GM19043 (cell line): ENCODE measurements around the gene MERTK.

Experiments used
- ATAC-seq: cut with Tn5 transposase; IDR thresholded peaks from one replicate; pipeline ENCODE4 v1.9.1; 2021; ENCODE audit warnings: low read depth; ENCODE audit not compliant: unreplicated experiment

MERTK gene

DNA sequence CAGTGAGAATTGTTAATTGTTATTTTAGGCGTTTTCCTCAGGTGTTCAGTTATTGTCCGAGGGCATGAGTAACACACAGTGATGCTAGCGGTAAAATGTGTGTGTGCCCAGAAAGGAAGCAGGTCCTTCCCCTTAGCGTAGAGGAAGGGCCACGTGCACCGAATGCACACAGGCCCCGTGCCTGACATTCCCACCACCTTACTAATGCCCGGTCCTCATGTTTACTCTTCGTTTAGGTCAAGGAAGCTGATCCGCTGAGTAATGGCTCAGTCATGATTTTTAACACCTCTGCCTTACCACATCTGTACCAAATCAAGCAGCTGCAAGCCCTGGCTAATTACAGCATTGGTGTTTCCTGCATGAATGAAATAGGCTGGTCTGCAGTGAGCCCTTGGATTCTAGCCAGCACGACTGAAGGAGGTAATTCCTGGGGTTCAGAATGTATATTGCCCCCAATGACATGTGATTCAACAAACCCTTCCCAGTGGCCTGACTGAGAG is 76.7 kb downstream of the MERTK start:
- no peak for ATAC-seq

DNA sequence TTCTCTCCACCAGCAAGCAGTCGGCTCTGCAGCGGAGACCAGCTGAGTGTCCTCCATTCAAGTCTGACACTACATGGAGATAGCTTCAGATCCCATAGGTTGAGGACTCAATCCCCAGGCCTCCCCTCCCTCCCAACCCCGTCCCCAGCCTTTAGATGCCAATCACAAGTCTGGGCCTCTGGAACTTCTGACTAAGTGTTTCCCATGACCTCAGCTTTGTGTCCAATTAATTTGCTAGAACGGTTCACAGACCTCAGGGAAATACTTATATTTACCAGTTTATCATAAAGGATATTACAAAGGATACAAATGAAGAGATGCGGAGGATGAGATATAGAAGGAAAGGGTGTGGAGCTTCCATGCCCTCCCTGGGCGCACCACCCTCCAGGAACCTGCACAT is 77.4 kb downstream of the MERTK start:
- no peak for ATAC-seq

DNA sequence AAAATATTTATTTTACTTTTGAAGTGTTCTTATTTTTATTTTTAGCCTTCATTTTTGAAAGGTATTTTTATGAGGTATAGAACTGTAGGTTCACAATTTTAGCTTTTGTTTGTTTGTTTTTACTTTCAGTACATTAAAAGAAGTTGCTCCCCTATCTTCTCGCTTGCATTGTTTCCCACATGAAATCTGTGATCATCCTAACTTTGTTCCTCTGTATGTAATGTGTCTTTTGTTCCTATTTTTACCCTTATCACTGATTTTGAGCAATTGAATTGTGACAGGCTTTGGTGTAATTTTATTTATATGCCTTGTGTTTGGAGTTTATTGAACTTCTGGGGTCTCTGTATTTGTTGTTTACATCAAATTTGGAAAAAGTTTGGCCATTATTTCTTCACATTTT is 78.8 kb downstream of the MERTK start:
- ATAC-seq, result no peak

DNA sequence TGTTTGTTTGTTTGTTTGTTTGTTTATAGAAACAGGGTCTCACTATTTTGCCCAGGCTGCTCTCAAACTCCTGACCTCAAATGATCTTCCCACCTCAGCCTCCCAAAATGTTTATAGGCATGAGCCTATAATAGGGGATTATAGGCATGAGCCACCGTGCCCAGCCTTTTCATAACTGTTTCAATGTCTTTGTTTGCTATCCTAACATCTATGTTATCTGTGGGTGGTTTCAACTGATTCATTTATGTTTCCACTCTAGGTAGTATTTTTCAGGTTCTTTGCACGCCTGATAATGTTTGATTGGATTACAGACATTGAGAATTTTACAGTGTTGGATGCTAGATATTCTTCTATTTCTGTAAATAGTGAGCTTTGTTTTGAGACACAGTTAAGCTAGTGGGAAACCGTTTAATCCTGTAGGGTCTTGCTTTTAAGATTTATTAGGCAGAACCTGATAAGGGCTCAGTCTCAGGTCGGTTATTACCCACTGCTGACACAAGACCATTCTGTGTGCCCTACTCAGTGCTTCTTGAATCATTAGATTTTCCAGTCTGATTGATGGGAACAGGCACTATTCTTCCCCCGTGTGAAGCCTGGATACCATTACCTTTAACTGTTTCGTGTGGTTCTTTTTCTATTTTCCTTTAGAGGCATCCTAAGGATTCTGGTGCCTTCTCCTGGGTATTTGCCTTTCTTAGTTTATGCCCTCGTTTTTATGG is 80.2 kb downstream of the MERTK start:
- no peak for ATAC-seq

DNA sequence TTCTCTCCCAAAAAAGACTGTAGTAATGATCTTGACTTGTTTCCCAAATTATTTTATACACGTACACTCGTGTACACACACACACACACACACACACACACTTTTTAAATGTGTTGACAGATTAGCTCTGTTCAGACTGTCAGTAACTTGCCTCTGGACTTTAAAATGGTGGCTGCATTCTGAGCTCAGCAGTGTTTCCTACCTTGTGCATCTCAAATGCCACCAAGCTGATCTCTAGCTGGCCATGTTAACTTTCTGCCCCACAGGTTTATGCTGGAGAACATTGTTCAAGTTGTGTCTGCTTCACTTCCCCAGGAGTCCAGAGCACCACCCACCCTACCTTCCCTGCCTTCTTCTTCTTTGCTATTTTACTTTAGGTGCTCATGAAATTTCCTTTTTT is 83.3 kb downstream of the MERTK start:
- ATAC-seq, result no peak

DNA sequence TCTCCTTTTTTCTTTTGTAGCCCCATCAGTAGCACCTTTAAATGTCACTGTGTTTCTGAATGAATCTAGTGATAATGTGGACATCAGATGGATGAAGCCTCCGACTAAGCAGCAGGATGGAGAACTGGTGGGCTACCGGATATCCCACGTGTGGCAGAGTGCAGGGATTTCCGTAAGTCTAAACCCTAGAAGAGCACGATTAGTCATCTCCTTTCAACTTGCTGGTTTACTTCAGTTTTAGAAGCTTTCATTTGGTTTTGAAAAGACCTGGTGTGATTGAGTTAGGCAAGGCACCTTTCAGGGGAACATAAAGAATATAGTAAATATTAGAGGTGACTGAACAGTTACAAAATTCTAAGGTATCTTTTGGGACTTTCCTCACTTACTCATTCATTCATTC is 84.4 kb downstream of the MERTK start:
- no peak for ATAC-seq

DNA sequence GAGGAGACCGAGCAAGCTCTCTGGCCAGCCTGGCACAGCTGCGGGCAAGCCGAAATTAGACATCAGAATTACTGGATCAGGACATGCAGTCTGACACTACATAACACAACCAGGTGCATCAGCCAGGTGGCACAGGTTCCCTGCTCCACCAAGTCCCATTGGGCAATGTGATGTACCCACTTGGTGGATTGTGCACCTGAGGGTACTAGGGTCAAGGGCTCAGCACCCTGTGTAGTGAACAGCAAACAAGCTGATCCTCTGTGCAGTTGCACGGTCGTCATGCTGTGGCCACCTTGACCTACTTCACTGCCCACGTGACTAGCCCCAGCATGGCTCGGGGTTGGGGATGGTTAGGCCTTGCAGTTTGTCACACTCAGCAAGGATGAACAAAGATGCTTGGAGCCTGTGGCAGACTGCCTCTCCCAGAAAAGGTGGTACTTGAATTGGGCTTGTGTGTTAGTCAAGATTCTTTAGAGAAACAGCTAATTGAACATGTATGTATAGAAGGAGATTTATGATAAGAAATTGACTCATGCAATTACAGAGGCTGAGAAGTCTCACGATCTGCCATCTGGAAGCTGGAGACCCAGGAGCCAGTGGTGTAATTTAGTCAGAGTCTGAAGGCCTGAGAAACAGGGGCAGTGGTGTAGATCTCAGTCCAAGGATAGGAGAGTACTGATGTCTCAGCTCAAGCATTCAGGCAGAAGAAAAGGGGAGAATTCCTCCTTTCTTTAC is 85.2 kb downstream of the MERTK start:
- ATAC-seq, result no peak

DNA sequence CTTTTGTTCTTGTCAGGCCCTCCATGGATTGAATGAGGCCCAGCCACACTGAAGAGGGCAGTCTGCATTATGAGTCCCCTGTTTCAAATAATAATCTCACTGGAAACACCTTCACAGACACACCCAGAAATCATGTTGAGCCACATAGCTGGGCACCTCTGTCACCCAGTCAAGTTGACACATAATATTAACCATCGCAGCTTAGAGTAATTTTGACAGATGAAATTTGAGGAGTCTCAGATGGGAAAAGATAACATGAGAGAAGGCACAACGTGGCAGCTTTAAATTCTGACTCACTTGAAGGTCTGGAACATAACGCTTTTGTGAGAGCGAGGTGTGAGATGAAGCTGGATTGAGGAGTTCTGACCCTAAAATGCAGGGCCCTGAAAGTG is 85.8 kb downstream of the MERTK start:
- no peak for ATAC-seq

DNA sequence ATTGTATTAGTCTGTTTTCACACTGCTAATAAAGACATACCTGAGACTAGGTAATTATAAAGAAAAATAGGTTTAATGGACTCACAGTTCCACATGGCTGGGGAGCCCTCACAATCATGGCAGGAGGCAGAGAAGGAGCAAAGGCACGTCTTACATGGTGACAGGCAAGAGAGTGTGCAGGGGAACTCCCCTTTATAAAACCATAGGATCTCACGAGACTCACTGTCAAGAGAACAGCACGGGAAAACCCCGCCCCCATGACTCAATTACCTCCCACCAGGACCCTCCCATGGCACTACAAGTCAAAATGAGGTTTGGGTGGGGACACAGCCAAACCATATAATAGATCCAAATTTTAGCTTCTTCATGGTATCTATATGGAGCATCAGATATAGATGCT is 87.1 kb downstream of the MERTK start:
- no peak for ATAC-seq

DNA sequence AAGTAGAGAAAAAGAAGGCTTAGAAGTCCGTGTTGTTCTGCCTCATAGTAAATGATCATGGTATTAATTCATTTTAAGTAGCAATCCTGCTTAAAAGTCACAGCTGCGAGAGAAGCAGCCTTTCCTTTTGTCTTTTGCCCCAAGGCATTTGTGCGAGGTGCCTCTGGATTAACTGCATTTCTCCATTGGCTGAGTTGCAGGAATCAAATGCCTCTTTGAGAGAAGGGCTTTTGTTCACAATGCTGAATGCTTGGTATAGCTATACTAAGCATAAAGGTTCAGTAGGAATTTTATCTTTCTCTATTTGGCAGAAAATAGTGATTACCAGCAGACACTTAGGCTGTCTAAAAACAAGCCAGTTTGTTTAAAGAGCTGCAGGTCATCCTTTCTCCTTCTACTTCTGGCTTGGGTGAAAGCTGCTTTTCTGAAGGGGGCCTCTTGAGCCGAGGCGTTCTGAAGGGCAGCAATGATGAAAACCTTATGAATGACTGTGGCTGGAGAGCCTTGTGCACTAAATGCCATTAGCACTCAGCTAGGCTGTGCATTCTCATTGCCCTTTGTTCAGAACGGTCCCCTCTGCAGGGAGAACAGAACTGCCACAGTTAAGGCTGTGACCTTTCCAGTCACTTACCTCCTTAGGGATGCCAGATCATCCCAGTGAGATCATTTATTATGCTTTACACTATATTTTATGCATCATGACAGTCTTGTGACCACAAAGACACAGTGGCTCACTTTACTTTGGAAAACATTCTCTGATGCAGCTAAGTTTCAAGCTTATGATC is 87.9 kb downstream of the MERTK start:
- no peak for ATAC-seq

DNA sequence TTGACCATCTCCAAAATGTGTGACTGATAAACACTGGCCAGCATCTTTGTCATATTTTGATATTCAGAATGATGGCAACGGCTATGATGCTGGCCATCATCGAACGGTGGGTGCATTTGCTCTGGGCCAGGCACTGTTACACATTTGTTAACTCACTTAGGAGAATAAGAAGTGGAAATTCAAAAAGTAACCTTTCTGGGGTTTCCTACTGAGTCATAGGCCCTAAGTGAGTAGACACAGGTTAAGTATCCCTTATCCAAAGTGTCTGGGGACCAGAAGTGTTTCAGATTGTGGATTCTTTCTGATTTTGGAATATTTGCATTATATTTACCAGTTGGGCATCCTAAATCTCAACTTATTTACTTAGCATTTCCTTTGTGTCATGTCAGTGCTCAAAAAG is 92.0 kb downstream of the MERTK start:
- no peak for ATAC-seq

DNA sequence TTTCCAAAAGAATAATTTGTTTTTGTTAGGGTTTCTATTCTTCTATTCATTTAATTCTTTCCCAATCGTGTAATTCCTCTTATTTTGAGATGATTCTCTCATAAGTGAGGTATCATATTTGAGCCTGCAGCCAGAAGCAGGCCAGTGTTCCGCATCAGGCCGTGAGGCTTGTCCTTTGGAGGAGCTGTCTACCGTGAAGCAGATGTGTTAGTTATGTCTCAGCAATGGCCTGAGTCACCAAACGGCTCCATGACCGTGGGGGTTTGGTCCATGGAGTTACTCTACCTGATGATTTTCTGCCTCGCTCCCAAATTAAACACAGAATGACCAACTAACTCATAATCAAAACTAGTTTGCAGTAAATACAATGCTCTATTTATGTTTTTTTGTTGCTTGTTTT is 92.4 kb downstream of the MERTK start:
- no peak for ATAC-seq

DNA sequence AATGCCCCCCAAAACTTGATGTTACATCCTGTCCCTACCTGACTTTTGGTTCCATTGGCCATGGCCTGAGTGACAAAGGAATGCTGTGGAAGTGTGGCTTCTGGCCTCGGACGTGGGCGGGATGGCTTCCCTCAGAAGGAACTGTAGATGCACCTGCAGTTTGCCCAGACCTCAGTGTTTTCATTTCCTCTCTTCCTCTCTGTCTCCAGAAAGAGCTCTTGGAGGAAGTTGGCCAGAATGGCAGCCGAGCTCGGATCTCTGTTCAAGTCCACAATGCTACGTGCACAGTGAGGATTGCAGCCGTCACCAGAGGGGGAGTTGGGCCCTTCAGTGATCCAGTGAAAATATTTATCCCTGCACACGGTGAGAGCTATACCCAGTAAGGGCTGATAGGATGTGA is 95.6 kb downstream of the MERTK start:
- no peak for ATAC-seq

DNA sequence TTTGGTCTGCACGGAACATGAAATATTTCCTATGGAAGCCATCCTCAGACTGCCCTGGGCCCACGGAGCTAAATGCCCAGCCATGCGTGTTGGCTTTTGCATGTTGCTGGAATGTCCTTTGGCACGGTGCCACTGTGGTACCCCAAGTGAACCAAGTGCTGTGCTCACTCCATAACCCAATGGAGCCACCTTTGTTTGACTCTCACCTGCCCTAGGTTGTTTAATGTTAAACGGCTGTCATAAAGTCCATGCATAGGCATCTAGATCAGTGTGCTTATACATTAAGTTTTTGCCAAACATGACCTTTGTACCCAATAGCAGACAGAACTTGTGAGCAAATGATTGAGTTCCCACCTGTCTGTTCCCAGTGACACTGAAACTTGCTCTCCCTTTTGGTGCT is 96.7 kb downstream of the MERTK start:
- ATAC-seq, result no peak

DNA sequence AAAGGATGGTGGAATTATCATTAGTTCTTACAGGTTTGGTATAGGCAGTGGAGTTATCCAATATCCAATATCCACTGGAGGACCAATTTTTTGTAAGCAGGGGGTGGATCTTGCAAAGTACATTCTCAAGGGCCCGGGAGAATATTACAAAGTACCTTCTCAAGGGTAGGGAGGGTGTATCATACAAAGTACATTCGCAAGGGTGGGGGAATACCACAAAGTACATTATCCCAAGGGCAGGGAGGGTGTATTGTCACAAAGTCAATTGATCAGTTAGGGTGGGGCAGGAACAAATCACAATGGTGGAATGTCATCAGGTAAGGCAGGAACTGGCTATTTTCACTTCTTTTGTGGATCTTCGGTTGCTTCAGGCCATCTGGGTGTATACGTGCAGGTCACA is 101.4 kb downstream of the MERTK start:
- ATAC-seq, result no peak

DNA sequence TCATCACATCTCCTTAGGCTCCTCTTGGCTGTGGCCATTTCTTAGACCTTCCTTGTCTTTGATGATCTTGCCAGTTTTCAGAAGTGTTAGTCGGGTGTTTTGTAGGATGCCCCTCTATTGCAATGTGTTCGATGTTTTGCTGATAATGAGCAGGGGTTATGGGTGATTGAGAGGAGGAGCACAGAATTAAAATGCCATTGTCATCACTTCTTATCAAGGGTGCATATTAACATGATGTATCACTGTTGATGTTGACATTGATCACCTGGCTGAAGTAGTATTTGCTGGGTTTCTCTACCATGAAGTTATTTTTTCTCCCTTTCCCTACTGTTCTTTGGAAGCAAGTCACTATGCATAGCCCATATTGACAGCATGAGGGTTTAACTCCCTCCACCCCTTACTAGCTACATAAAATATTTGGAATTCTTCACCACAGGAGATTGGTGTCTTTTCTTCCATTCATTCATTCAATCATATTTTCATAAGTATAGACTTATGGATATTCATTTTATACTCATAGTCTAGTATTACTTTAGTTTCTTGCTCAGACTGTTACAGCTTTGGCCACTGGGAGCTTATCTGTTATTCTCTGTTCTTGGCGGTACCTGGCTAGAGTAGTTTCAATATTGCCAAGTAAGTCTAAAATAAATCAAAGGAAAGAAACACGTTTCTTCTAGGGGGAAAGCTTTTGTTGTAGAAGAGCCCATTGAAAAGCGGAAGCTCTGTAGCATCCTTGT is 102.2 kb downstream of the MERTK start:
- no peak for ATAC-seq

DNA sequence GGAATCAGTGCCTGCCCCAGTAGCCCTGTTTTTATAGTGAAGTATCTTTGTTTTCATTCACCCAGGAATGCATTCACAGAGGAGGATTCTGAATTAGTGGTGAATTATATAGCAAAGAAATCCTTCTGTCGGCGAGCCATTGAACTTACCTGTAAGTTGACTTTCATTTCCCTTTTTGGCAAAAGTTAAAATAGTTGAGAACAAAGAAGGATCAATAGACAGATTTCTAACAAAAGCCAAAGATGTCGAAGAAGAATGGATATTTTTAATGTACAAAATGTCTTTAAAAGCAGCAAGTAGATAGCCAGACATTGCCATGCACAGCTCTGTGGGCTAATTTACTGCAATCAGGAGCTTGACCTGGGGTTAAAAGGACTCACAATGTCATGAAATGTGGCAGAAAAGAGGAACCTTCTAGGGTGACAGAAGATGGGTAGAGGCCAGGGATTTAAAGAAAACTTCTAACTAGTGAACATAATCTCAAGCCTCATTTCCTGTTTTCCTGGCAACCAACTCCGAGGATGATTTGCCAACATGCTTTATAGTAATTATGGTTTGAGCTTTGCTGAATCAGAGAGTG is 102.8 kb downstream of the MERTK start:
- no peak for ATAC-seq

DNA sequence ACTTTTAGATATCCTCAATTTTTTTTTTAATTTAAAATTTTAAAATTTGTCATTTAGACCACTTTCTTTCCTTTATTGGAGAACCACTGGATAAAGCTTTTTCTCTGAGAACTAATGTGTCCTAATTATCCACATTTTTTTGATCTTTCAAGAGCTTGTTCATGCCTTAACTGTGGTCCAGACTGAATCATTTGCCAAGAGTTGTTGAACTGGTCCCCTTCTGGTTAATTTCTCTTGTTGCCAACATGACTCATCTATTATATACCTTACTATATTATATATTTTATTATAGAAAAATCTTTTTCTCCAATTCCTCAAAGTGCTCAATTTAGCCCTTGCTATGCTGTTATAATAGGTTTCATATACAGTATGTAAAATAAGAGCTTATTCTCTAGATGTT is 103.5 kb downstream of the MERTK start:
- no peak for ATAC-seq

DNA sequence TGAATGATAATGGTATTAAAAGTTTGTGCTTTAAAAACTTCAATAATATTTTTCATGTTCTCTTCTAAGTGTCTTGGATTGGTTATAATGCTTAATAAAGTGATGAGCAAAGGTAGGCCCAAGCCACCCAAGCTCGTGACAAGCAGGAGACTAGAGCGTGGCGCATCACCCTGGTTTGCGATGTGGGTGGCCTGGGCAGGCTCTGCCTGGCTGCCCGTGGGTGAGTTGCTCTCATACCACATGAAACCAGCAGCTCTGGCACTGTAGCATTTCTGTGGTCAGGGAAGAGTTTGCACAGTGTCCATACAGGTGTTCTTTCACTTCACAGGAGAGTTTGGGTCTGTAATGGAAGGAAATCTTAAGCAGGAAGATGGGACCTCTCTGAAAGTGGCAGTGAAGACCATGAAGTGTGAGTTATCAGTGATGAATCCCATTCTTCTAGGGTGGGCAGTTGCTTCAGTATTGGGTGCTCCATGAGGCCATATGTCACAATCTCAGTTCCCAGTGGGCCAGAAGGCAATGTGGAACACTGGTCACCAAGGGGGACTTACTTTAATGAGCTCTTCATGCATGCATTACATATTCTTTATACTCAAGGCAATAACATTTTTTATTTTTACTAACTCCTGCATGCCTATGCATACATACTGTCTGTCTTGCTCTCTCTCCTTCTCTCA is 105.3 kb downstream of the MERTK start:
- no peak for ATAC-seq

DNA sequence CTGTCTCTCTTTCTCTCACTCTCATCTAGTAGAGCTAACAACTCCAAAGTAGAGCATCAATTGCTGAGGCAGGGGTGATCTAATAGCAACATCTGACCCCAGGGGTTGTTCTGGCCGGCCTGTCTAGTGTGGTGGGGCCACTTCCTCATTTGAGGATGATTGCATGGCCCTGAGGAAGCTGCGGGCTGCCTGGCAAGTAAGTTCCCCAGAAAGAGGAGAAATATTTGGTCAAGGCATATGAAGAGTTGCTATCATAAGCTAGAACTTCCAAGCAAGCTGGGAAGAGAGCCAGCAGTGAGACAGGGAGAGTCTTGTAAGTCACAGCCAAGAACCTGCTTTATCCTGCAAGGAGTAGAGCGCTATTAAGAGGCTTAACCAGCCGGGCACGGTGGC is 105.8 kb downstream of the MERTK start:
- peak; percentile 76 for ATAC-seq
